Loucy (cell line): Measurements from ENCODE around the gene CHST11.

Source experiments
- EZH2phosphoT487 ChIP-seq: fragments of 200-600 bp; IDR thresholded peaks from 2 replicates; pipeline ENCODE4 v1.6.1; 2018; ENCODE audit warnings: antibody characterized with exemption, mild to moderate bottlenecking, moderate library complexity, borderline replicate concordance
- TF ChIP-seq, protein P1 (sequence below): fragments of 200-600 bp; sonication (generic); conservative IDR thresholded peaks from 2 replicates; pipeline ENCODE4 v1.5.1; 2014; ENCODE audit warnings: mild to moderate bottlenecking, antibody characterized with exemption, low read length

DNA sequence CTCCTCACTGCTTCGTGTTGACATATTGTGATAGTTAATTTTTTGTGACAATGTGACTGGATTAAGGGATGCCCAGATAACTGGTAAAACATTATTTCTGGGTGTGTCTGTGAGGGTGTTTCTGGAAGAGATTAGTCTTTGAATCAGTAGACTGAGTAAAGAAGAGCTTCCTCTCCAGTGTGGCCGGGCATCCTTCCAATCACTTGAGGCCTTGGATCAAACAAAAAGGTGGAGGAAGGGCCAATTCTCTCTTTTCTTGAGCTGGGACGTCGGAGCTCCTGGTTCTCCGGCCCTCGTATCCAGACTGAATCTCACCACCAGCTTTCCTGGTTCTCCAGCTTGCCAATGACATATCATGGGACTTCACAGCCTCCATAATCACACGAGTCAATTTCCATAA, 240.4 kb downstream of the CHST11 start:
- TF ChIP-seq, protein P1, sequence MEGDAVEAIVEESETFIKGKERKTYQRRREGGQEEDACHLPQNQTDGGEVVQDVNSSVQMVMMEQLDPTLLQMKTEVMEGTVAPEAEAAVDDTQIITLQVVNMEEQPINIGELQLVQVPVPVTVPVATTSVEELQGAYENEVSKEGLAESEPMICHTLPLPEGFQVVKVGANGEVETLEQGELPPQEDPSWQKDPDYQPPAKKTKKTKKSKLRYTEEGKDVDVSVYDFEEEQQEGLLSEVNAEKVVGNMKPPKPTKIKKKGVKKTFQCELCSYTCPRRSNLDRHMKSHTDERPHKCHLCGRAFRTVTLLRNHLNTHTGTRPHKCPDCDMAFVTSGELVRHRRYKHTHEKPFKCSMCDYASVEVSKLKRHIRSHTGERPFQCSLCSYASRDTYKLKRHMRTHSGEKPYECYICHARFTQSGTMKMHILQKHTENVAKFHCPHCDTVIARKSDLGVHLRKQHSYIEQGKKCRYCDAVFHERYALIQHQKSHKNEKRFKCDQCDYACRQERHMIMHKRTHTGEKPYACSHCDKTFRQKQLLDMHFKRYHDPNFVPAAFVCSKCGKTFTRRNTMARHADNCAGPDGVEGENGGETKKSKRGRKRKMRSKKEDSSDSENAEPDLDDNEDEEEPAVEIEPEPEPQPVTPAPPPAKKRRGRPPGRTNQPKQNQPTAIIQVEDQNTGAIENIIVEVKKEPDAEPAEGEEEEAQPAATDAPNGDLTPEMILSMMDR = no peak
- no peak for TF ChIP-seq EZH2phosphoT487
